ENCODE data around the gene COX6B2.

The COX6B2 gene

DNA sequence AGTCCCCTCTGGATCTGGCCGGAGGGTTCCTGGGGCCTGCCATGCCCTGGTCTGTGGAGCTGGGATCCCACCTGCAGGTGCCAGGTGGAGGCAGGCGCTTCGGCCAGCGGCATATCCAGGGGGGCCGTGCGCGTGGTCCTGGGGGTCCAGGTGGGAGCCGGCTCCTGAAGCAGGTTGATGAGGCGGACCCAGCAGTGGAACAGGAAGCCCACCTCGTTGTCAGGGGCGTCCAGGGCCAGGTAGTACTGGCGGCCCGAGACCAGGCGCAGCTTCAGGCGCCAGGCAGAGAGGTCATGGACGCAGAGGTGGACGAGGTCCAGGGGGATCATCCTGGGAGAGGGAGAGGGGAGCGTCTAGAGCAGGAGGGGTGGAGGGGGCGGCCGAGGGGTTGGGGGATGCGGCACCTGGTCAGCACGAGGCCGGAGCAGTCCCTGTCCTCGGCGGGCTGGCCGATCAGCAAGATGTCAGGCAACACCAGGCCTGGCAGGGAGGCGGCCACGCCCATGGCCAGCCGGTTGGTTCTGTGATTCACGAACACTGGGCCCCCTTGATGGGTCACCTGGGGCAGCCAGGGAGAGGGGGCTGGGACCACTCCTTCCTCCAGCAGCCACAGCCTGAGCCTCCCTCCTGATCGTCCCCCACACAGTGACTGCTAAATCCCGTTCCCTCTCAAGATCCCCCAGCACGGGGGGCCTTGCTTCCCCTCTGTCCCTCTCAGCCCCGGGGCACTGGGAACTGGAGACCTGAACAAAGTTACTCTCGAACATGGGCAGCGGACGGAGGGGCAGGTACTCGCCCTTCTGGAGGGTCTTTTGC, 7.9 kb upstream of the COX6B2 start:
- no peak for DNase-seq

DNA sequence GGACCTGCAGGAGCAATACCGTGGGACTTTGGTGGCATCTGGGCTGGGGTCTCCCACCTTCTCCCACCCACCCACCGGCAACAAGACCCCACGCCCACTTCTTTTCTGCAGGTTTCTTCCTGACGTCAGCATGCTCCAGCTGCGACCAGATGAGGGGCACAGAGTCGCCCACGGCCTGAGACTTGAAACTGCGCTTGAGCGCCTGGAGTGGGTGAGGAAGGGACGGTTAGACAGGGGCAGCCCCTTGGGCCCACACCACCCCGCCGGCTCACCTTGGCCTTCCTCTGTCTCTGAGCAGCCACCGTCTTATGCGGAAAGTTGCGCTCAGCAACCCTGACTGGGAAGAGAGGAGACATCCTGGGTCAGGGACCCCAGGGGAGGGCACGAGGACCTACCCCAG, 6.4 kb upstream of the COX6B2 start:
- no peak for DNase-seq

DNA sequence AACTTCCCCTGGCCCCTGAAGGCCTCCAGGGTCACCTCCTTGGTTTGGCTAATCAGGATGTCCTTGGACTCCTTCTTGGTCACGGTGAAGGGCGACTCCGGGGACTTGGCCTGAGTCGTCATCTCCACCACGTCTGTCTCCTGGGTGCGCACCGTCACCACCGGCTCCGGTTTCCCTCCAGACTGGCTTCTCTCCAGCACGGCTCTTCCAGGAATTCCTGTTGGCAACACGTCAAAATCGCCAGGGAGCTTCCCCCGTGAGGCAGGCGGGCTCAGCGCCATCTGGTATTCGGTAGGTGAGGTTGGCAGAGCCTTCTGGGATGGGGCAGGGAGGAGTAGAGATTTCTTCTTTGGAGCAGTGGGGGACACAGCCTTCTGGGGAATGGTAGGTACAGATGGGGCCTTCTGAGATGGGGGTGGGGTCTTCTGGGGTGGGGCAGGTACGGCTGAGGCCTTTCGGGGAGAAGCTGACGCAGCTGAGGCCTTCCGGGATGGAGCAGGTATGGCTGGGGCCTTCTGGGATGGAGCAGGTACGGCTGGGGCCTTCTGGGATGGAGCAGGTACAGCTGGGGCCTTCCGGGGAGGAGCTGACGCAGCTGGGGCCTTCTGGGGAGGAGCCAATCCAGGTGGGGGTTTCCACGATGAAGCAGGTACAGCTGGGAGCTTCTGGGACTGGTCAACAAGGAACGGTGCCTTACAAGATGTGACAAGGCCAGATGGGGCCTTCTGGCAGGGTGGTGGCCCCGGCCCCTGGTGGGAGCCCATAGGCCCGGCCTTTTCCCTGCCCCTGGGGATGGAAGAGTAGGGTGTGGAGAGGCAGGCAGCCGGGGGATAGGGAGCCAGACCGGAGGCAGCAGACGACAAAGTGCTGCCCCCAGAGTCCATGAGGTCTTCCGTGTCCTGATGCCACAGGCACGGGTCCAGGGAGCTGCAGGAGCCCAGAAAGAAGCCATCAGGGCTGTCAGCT, 4.7 kb upstream of the COX6B2 start:
- no peak for DNase-seq

DNA sequence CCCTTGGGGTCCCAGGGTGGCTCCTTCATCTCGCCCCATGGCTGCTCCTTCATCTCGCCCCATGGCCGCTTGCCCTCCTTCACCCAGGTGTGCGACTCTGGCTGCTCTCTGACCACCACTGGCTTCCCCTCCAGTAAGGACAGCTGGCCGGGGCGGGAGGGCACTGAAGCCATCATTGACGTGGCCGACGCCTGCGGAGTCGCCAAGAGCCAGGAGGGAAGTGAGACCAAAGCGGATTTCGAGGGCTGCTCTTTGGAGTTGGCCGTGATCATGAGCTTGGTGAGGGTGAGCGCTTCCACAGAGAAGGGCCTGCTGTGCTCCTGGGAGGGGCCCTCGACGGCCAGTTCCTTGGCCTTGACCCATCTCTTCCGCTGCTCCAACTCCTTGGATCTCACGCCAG, 4.0 kb upstream of the COX6B2 start:
- no peak for DNase-seq

DNA sequence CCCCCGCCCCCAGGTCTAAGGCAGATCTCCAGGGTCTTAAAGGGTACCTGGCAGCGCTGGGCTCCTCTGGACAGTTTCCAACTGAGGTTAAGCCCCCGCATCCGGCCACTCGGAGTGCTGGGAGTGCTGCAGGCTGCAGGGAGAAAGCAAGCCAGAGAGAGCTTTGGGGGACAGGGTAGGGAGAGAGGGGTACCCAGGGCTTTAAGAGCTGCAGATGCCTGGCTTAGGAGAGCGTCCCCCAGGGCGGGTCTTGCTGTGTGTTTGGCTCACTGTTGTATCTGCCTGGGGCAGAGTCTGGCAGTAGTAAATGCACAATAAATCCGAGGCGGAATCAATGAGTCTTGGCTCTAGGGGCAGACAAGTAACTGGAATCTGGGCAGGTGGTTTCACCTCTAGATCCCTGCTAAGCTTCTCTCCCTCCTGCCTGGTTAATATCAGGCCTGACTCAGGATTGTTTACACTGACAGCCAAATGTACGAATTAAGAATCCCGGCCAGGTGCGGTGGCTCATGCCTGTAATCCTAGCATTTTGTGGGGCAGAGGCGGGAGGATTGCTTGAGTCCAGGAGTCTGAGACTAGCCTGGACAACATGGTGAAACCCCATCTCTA, 798 bp upstream of the COX6B2 start:
- DNase-seq: no peak

DNA sequence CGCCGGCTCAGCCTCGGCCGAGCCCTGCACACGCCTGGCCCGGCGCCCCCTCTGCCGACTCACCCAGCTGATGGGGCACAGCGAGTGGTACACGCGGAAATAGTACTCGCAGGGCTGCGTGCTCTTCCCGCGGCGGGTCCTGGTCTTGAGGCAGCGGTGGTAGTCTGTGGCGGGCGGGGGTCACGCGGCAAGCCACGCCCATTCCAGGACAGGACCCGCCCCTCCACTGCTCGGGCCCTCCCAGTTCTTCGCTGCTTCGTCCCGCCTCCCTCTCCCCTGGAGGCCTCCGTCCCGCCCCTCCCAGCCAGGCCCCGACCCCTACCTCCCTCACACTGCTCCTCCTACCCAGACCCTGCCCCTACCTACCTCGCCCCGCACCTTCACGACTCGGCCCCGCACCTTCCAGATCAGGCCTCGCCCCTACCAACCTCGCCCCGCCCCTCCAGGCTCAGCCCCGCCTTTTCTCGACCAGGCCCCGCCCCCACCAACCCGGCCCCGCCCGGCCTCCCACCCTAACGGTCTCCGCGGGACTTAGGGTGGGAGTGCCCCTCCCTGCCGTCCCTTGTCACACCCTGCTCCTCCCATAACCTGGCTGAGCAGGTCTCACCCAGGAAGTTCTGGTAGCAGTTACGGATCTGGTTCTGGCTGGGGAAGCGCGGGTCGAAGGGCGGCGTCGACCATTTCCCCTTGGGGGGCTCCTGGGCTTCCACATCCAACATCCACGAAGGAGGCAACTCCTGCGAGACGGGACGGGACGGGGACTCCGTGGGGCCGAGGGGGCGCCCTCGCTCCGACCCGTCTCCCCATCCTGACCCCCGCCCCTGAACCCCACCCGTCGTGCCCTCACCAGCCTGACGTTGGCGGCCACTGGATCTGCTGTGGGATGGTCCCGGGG, 469 bp downstream of the COX6B2 start:
- no peak for DNase-seq

DNA sequence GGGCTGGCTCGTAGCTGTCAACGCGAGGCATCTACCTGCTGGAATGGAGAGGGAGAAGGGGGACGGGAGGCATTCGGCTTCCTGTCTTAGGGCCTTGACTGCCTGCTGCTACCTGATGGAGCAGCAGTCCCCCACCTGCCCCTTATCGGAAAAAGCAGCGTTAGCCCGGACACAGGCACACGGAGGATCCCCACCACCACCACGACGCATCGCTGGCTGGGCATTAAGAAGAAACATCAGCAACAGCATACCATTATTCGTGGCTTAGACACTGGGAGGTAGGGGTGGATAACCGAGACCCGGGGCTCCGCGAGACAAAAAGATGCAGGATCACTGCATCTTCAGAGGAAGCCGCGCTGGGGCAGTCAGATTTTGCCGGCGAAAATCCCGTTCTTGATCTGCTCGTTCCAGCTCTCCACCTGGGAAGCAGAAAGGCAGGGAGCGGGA, 1.1 kb downstream of the COX6B2 start:
- DNase-seq: no peak

DNA sequence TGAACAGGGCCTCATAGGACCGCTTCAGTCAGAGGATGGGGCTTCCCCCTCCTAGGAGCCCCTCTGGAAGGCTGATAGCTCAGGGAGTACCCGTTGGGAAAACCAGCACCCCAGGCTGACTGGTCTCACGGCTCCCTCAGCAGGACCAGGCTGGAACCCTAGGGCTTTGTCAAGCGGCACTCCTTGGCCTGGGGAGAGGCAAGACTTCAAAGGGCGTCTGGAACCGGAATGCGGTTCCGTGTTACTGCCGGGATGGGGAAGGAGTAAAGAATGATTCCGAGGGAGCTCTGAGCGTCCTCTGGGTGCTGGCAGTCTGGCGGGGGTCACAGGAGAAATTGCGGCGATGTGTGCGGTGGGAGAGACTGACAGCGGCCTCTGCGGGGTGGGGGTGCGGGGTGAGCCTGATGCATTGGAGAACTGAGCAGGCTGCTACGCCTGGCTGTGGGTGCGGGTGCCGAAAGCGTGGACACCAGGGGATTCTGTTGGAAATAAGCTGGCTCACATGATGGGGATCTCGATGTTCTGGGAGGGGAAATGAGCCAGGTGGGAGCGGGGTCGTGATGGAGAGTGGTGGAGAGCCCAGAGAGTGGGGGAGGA, 1.9 kb downstream of the COX6B2 start:
- no peak for DNase-seq

DNA sequence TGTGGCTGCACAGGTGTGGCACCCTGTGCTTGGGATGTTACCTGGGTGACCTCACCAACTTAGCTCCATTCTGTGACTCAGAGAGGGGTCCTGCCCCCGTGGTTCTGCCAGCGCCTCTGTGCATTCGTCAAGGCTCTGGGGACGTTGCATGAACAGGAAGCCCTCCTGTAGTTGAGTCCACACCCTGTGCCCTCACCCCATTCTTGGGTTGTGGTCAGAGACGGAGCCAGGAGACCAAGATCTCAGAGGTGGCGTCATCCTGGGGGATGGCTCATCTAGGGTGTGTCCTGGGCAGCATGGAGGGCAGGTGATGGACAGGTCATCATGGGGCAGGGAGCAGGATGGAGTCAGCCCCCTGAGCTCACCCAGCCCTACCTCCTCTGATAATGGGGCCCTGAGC, 2.5 kb downstream of the COX6B2 start:
- no peak for DNase-seq

DNA sequence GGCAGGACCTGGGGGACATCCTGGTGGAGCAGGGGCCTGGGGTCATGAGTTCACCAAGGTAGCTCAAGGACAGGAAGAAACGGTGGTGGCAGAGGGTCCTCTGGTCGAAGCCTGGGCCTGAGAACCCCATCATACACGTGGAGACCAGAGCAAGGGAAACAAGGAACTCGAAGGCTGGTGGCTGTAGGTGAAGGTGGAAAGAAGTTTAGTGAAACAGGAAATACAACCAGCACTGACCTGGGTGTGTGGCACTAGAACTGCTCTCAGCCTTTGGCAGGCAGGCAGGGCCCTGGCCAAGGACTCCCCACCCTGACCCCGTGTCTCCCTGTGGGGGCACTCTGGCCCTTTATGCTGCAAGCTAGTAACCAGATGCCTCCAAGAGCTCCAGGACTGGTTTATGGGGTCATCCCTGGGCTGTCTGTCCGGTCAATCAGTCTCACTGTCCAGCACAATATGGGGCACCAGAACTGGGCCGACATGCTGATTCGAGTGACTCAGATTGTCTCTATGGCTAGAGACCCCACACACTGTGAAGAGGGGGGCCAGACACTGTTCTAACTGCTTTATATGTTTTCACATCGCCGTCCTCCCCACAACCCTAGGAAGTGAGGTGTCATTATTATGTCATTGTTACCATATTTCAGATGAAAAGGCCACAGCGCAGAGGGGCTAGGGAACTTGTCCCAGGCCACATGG, 3.8 kb downstream of the COX6B2 start:
- DNase-seq: no peak

DNA sequence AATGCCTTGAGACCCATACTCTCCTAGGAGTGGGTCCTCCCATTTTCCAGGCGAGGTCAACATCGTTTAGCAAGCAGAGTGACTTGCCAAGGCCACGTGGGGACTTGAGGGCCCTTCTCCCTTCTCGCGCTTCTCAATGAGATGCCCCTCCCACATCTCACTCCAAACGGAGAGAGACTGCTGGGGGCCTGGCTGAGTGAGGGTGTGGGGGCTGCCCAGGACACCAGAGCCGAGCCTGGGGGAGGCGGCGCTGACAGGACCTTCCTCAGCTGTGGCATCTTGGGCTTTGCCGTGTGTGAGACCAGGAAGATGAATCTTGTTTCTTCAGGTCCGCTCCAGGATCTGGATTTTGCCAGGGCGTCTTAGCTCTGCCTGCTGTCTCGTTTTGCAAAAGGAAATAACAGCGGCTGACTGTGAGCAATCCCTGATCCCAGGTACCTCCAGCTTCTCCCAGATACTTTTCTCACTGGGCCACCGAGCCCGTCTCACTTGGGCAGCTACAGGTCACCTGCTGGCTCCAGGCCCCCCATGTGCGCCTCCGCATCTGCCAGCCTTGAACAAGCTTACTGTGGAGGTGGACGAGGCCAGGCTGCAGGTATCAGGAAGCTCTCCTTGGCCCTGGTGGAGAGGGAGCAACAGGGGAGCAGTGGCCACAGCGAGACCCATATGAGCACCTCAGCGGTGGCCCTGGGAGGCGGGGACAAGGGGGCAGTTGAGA, 6.0 kb downstream of the COX6B2 start:
- DNase-seq: no peak

DNA sequence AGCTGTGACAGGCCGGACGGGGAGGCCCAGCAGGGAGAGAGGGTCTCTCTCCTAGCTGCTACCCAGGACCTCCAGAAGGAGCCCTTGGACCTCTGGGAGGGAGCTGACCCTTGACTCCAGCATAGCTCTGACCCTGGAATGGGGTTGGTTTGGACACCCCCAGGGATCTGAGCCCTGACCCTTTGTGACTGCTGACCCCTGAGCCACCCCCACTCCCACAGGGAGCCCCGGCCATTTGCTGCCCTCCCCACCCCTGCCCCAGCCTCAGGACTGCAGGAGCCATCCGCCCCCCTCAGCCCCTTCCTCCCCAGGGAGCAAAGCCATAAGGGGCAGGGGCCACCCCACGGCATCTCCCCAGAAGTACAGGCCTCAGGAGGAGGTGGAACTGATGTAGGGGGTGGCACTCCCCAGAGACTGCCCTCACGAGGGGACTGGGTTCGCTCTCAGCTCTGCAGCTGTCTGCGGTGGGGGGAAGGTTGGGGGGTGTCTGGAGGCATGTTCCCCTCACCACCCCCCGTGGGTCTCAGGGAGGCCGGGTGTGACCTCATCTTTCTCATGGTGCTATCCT, 7.0 kb downstream of the COX6B2 start:
- DNase-seq: no peak

DNA sequence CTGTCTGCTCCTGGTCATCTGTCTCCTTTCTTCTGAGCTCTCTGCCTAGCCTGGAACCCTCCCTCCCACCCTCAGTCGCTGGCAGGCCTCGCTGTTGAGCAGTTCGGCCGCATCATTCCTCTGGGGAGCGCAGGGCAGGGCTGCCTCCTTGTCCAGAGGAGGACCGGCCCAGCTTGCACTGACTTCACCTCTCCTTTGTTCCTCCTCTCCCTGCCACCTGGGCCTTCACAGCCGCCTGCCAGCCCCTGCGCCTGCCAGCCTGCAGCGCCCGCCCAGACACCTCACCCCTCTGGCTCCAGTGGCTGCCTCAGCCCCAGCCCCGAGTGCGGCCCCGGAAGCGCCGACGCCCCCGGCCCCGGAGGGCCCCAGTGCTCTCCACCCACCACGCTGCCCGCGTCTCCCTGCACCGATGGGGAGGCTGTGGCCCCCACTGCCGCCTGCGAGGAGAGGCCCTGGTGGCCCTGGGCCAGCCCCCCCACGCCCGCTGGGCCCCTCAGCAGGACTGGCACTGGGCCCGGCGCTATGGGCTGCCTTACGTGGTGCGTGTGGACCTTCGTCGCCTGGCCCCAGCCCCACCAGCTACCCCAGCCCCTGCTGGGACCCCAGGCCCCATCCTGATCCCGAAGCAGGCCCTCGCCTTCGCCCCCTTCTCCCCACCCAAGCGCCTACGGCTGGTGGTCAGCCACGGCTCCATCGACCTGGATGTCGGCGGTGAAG, 7.6 kb downstream of the COX6B2 start:
- DNase-seq: no peak

DNA sequence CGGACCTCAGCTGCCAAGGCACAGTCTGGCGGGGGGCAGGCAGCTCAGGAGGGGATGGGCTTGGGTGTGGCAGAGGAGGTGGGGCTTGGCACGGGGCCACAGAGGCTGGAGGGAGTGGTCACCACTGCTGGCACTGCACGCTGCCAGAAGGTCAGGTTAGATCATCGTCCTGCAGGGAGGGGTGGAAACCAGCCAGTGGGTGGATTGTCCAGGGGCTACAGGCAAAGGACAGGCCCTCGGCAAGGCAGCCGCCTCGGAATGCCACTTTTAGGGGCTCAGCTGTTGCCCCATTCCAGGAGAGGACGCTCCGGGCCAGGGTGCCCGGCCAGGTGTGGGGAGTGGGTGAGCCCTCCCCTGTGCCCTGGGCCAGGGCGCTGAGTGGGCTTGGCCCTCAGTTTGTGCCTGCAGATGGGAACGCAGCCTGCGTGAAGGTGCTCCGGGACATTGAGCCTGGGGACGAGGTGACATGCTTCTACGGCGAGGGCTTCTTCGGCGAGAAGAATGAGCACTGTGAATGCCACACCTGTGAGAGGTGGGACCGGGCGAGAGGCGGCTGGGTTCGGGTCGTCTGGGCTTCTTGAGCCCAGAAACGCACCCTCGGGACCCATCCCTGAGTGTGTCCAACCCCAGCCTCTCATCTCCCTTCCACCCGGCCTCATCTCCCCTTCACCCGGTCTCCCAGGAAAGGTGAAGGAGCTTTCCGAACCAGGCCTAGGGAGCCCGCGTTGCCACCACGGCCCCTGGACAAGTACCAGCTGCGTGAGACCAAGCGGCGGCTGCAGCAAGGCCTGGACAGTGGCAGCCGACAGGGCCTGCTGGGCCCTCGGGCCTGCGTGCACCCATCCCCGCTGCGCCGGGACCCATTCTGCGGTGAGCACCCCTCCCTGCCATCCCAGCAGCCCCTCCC, 8.4 kb downstream of the COX6B2 start:
- DNase-seq: no peak

DNA sequence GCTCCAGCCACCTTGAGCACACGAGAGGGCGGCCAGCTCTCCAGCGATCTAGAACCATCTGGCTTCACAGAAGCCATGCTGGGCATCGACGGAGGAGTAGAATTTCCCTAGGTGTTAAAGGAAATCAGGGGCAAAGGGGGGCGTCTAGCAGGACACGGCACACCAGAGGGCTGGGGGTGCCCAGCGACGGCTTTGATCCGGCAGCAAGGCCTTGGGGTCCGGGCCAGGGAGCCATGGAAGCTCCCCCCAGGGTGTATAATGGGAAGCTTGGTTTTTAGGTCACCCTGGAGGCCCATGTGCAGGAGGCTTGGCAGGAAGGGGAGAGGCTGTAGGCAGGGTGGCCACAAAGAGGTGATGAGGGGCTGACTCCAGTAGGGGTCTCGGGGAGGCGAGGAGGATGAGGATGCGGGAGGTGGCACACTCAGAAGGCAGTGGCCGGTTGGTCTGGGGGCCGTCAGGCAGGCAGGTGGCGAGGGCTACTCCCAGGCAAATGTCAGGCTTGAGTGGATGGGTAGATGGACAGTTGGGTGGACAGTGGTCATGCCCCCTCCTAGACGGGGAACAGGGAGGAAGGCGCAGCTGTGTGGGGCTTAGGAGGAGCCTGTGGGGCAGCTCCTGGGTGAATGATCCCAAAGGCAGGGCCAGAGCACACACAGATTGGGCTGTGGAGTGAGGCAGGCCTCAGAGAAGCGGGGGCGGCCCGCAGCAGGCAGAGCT, 9.3 kb downstream of the COX6B2 start:
- no peak for DNase-seq

DNA sequence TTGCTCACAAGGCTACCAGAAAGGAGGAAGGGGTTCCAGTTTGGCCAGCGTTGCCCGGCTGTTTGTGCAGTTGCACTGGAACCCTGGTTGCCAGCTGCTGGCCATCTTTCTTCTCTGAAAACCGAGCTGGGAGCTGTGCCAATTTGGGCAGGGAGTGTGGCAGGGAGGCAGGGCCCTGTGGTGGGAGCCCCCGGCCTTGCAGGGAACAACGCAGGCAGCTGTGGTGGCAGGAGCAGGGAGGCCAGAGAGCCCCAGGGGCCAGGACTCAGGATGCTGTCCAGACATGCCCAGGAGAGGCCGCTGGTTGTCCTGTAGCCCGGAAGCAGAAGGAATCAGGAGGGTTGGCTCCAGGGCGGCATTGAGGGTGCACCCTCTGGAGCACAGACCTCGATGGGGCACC, 10.1 kb downstream of the COX6B2 start:
- DNase-seq: no peak

DNA sequence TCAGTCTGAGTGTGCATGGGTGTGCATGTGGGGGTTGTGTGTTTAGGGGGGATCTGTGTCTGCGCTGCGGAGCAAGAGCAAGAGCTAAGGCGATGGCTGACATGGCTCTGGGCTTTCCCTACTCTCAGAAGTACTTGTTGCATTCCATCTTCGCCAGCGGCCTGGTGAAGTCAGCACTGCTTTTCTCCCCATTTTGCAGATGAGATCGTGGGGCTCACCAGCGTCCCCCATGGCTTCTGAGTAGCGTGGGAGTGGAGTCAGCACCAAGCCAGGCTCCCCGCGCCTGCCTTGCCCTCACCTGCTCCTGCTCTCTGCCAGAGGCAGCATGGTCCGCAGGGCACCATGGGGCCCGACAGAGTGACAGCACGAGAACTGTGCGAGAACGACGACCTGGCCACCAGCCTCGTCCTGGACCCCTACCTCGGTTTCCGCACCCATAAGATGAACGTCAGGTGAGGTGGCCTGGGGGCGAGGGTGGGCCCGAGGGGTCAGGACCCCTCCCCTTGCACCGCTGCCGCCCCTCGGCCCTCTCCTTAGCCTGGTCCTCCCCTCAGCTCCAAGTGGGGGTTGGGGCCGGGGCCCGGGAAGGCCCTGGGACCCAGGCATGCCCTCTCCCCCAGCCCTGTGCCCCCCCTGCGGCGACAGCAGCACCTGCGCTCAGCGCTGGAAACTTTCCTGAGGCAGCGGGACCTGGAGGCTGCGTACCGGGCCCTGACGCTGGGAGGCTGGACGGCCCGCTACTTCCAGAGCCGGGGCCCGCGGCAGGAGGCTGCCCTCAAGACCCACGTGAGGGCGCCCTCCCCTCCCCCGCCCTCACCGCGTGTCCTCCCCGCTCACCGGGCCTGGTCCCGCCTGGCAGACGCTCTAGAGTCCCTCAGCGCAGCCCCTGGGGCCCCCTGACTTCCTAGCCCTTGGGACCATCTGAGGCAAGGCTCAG, 12.7 kb downstream of the COX6B2 start:
- no peak for DNase-seq
